ENCODE data around the gene COL6A1.

DNA sequence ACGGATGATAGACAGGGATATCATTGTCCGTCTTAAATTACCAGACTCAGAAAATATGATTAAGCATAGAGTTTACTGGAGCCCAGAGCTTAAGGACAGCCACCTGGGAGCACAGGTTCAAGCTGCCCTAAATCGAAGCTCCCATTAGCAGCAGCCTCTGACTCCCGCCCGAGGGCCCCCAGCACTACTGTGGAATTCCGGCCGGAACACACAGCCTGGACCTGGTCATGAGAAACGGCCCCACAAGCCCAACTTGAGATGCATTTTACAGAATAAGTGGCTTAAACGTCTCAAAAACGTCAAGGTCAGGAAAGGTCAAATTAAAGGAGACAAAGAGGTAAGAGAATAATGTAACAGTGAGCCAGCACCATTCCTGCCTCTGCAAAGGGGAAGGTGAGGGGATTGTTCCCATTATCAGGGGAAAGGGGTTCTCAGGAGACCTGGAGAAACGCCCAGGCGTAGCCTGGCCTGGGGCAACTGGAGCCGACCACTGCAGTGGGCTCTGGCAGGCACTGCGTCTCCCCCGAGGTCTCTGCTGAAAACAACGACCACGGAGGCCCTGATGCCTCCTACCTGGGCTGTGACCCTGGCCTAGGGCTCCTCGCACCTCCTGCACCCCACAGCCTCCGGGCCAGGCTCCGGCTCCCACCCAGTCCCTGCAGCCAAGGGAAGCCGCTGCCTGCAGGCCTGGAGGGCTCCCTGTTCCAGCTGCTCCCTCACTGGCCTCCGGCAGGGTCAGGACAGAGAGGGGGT lies 11.5 kb upstream of the COL6A1 start:
- TF ChIP-seq, protein P1, sequence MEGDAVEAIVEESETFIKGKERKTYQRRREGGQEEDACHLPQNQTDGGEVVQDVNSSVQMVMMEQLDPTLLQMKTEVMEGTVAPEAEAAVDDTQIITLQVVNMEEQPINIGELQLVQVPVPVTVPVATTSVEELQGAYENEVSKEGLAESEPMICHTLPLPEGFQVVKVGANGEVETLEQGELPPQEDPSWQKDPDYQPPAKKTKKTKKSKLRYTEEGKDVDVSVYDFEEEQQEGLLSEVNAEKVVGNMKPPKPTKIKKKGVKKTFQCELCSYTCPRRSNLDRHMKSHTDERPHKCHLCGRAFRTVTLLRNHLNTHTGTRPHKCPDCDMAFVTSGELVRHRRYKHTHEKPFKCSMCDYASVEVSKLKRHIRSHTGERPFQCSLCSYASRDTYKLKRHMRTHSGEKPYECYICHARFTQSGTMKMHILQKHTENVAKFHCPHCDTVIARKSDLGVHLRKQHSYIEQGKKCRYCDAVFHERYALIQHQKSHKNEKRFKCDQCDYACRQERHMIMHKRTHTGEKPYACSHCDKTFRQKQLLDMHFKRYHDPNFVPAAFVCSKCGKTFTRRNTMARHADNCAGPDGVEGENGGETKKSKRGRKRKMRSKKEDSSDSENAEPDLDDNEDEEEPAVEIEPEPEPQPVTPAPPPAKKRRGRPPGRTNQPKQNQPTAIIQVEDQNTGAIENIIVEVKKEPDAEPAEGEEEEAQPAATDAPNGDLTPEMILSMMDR (IDR thresholded peaks at IDR 0.05), result no peak
- TF ChIP-seq ZFX (IDR thresholded peaks at IDR 0.05; ENCODE audit: borderline replicate concordance), result no peak

Data from 22Rv1 (cell line).